GM19240 (cell line): Measurements from ENCODE around the gene OTOGL.

ENCODE experiments used
- DNase-seq: peaks from one replicate; pipeline ENCODE4 v3.0.0; 2011; ENCODE audit warnings: low spot score; ENCODE audit not compliant: insufficient read length

The OTOGL gene

DNA sequence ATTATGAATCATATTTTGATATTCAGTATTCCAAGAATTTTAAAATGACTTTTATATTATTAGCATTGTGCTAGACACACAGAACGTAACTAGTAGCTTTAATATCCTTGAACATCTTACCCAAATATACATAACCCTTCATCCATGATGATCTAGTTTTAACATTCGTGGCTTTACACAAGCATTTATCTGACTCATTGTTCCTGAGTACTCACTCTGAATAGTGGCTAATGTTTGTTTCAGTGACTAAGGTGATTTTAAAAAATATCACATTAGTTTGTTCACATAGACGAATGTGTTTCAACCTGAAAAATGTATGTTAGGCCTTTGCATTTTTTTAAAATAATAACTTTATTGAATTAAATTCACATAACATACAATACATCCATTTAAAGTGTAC is 264.7 kb downstream of the OTOGL start:
- DNase-seq: no peak

DNA sequence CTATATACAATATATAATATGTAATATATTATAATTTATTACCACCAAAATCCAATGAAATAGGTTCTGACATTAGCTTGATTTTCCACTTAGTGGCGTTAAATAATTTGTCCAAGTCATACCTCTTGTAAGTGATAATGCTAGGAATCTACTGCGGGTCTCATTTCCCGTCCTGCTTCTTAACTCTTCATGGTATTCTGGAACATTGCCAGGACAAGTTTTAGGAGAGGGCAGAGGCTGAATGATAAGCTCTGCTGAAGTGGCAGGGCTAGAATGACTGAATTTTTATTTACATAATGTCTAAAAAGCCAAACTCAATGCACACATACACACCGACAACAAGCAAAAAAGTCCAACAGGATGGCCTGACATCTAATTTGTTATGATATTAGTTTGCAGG is 274.3 kb downstream of the OTOGL start:
- no peak for DNase-seq

DNA sequence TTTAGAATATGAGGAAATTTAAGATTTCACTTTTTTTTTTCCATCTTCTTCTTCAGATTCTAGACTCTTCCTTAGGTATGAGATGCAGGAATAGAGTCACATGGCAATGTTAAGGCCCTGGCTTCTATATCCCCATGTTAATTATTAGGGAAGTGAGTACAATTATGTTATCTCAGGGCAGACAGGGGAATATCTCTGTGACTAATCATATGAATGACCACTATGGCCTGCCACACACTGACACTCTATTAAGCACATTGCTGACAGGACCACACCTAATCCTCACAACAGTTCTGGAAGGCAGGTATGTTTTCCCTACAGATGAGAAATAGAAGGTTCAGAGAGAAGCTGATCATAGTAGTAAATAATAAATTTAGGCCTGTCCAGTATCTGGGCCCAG is 275.3 kb downstream of the OTOGL start:
- no peak for DNase-seq

DNA sequence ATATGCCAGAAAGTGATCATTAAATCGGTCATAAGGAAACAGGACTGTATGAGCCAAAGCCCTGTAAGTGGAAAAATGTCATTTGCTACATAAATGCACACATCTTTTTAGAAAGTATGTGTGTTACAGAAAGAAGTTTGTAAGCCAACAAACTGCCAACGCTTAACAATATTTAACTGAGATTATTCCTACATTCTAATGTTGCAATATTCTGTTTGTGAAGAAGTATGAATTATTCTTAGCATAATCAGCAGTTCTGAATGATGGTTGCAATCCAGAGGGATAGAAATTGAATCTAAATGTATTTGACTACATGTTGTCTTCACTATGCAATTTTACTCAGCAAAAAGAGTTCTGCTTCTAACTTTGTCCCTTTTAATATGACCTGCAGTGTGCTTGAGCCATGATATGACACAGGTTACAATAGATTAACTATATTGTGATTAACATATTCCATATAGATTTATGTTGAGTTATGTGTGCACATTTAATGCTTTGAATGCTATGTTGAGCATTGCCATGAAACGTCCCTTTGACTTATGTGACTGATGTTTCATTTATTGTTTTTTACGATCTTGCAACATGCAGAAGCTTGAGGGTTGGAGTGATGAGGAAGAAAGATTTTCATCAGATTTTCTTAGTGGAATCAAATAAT is 277.9 kb downstream of the OTOGL start:
- no peak for DNase-seq

DNA sequence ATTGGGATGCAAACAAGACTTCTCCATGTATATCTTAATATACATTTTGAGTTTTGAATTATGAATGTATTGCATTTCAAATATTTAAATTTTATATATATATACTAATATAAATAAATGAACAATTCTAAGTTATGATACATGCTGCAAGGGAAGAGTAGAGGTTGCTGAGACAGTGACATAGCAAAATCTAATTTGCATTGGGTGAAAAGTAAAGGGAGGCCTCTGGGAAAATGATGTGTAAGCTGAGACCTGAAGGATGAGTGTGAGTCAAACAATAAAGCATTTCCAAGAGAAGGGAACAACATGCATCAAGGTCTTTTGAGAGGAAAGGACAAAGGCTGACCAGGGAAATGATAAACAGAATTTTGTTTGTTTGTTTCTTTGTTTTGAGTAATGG is 281.8 kb downstream of the OTOGL start:
- DNase-seq: no peak

DNA sequence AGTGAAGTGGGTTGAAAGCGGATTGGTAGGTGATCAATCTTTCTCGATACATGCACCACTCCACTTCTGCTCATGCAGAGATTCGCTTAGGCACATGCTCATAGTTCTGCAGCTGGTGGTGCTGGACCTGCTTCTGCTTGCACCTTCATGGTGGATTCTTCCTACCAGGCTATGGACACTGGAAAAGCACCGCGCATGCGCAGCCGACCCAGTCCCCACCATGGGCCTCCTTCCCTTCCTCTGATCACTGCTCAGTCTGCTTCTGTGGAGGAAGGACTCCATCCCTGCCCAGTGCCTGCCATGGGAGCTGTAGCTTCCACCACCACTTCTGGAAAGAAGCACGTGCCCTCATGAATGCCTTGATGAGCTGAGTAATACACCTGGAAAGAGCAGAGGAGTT is 282.9 kb downstream of the OTOGL start:
- no peak for DNase-seq

DNA sequence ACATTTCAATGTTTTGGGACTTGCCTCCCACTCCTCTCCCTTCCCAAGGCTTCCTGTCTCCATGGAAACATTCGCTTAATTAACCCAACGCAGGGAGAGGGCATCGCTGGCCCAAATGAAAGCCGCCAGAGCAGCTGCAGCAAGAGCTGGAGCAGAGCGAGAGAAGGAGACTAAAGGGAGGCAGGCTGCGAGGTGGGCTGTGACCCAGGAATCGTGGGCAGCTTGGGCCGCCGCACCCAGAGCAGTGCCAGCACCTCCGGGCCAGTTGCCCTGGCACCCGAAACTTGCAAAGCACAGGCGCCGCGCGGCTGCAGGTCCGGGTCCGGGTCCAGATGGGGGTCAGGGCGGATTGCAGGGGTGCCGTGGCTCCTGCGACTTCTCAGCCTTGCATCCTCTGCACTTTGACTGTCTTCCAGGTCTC is 301.2 kb downstream of the OTOGL start:
- no peak for DNase-seq

DNA sequence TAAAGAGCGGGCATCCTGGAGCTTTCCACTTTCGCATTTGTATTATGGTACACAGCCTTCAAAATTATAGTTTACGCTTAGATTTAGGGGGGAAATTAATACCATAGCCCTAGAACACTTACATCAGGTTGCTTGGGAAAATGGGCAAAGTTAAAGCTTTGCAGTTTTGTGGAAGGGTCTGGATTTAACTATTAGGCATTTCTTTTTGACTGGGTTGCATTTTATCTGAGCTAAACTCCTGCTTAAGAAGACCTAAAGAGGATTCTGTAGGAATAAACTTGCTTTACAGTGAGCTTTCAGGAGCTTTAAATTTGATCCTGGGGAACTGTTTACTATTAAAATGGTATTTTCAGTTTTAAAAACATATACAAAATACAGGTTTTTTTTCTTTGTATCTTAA is 301.9 kb downstream of the OTOGL start:
- no peak for DNase-seq

DNA sequence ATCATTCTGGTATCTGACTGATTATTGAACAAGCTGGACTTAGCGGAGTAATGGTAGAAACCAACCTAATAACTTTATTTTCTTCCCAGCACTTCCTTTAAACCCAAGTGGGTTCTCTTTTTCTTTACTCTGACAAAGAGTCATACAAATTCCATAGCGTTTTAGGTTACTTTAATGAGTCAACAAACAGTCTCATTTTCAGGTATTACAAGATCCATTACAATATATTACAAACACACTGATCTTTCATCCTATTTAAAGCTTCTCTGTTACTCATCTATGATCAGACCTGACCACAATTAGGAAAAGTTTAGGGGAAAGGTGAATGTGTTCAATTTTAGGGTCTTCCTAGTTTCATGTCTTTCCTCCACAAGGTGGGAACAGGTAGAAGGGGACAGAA is 305.3 kb downstream of the OTOGL start:
- DNase-seq: no peak

DNA sequence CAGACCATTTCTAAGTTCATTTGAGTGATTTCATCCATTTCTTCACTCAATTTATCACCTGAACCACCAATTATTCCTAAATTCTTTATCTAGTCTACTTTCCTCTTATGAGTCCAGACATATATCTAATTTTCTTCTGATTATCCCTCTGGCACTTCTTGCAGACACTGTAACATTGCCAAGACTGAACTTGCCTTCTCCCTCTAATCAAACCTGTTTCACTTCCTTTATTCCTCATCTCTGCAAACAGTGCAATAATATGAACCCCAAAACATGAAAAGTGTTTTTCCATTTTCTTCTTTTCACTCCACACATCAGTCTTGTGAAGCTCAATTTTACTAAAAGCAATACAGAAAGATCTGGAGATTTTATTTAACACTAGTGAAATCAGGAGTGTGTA is 306.9 kb downstream of the OTOGL start:
- no peak for DNase-seq

DNA sequence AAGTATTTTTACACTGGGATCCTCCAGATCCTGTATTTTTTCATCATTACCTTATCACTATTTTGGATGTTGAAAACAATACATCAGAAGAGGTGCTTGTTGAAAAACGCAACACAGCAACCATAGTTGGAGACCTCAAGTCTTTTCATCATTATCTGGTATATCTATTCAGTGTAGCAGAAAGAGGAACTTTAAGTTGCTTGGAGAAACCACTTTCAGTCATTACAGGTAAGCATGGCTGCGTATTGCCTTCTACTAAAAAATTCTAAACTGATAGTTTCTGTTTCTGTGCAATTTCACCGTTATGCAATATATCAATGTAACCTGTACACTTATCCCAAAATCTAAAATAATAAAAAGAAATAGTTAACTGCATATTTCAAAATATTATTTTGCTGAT is 312.4 kb downstream of the OTOGL start:
- no peak for DNase-seq

DNA sequence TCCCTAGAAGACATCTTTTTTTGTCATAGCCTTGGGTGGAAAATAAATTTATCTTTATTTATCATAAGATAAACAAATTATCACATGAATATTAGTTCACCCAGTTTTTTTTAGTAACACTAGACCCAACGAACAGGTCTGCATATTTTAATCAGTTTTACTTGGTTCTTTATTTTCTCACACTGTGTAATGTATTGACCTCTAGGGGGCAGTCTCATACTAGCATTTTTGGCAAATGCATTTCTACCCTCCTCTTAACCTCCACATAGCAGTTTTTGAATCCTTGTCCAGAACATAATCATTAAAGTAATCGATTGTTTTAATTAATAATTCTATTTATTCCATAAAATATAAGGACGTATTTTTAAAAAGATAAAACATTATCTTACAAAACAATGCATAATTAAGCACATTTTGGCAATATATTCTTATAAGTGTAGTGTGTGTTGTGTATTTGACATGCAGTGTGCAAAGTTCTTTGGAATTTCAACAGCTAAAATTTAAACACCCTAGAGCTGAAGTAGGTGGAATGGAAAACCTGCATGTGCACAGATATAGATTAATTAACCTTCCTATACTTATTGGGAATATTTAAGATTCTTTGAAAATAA is 313.1 kb downstream of the OTOGL start:
- no peak for DNase-seq

DNA sequence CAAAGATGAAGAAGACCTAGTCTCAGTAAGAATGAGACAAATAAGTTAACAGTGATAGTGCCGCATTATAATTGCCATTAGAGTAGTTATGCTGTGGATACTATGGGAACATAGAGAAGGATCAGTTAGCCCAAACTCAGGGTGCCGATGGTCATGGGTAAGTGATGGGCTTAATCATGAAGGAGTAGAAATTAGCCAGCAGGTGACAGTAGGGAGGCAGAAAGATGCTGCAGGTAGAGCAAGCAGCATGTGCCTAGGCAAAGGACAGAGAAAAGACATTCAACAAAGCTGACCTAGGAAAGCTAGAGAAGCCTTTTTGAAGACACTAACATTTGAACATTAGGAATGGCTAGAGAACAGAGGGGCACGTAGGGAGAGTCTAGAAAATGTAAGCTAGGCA is 314.1 kb downstream of the OTOGL start:
- DNase-seq: no peak

DNA sequence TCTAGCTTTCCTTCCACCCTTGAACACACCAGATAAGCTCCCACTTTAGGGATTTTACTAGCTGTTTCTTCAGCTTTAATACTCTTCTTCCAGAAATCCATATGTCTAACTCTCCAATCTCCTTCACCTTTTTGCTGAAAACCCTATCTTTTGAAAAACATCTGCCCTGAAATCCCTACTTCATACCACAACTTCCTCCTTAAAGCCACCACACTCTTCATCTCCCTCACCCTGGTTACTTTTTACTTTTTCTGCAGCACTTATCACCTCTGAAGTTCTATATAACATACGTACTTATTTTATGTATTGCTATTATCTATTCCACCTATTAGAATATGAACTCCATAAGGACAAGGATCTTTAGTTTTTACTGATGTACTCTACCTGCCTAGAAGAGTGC is 316.1 kb downstream of the OTOGL start:
- DNase-seq: no peak

DNA sequence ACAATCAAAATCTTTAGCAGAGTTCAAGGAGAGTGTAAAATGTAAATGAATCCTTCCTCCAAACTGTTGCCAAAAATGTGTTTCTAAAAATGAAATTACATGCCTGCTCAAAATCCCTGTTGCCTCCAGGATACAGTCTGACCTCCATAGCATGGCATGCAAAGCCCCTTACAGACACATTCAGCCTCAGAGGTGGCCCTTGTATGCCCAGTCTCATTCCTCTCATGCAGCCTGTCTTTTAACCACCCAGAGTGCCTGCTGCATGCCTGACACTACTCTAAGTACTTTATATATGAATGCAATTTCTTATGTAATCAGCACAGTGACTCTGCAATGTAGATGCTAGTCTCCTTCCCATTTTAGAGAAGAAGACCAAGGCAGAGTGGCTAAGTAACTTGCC is 320.3 kb downstream of the OTOGL start:
- no peak for DNase-seq

DNA sequence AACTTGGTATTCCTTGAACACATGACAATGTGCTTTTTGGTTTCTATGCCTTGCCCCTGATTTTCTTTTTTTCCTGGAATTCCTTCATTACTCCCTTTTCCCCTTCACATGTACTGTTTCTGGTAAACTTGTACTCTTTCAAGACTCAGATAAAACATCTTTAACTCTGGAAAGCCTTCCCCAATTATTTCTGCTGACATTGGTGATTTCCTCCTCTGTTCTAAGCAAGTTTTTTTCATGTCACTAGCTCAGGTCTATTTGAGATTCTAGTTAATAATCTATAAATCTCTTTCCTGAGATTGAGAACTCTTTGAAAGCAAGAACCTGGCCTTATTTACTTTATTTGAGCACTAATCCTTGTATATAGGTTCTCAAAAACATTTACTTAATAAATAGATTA is 320.7 kb downstream of the OTOGL start:
- DNase-seq: no peak

DNA sequence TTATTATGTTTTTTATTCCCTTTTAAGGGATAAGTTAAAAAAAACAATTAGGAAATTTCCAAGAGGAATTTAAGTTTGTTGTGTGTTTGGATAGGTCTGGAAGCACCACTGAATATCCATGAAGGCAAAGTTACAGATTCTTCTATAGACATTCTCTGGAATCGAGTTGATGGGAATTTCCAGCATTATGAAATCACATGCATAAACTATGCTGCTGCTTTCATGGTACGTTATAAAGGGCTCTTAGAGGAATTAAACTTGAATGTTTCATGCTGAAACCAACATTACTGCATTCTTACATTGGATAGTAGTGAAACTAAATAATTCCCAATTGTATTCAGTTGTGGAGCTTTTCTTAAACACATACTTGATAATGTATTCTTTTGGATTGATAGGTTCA is 323.2 kb downstream of the OTOGL start:
- no peak for DNase-seq
